HG02759 (cell line): Measurements from ENCODE around the gene SLC2A9.
"Not testable (repeated sequence)": the region's sequence is repeated elsewhere in the genome, so short reads cannot be mapped to it uniquely, and the experiment has no call there.

Experiments used
- ATAC-seq: cut with Tn5 transposase; IDR thresholded peaks from one replicate; pipeline ENCODE4 v1.9.1; 2021; ENCODE audit warnings: mild to moderate bottlenecking, moderate library complexity; ENCODE audit not compliant: unreplicated experiment

Gene SLC2A9

GRCh38 chr4:9847968-9848748 lies 173.1 kb downstream of the SLC2A9 start:
- no peak for ATAC-seq

- ATAC-seq: no peak
Observed at GRCh38 chr4:9845791-9846493, 175.4 kb downstream of the SLC2A9 start.

- no peak for ATAC-seq
Observed at GRCh38 chr4:9841072-9841471, 180.2 kb downstream of the SLC2A9 start.

- no peak for ATAC-seq
Observed at GRCh38 chr4:9835430-9835829, 185.9 kb downstream of the SLC2A9 start.

- ATAC-seq: no peak
Observed at GRCh38 chr4:9833421-9833820, 187.9 kb downstream of the SLC2A9 start.

GRCh38 chr4:9832640-9833039 lies 188.7 kb downstream of the SLC2A9 start:
- ATAC-seq: no peak

GRCh38 chr4:9826551-9826950 lies 194.7 kb downstream of the SLC2A9 start:
- ATAC-seq: no peak

- no peak for ATAC-seq
Observed at GRCh38 chr4:9825049-9825448, 196.2 kb downstream of the SLC2A9 start.

GRCh38 chr4:9820343-9820742 lies 201.0 kb downstream of the SLC2A9 start:
- ATAC-seq: no peak

GRCh38 chr4:9816285-9816684 lies 205.0 kb downstream of the SLC2A9 start:
- ATAC-seq: no peak

- ATAC-seq: no peak
Observed at GRCh38 chr4:9812501-9813340, 208.6 kb downstream of the SLC2A9 start.

- no peak for ATAC-seq
Observed at GRCh38 chr4:9811806-9812205, 209.5 kb downstream of the SLC2A9 start.

GRCh38 chr4:9808077-9808476 lies 213.2 kb downstream of the SLC2A9 start:
- no peak for ATAC-seq

GRCh38 chr4:9804918-9805317 lies 216.4 kb downstream of the SLC2A9 start:
- no peak for ATAC-seq

- no peak for ATAC-seq
Observed at GRCh38 chr4:9800848-9801247, 220.4 kb downstream of the SLC2A9 start.

- not testable (repeated sequence) for ATAC-seq
Observed at GRCh38 chr4:9796641-9797040, 224.7 kb downstream of the SLC2A9 start.

- ATAC-seq: no peak
Observed at GRCh38 chr4:9792381-9792780, 228.9 kb downstream of the SLC2A9 start.

- ATAC-seq: not testable (repeated sequence)
Observed at GRCh38 chr4:9785891-9786290, 235.4 kb downstream of the SLC2A9 start.

- ATAC-seq: no peak
Observed at GRCh38 chr4:9782136-9782436, 239.2 kb downstream of the SLC2A9 start.

- no peak for ATAC-seq
Observed at GRCh38 chr4:9781343-9782135, 239.8 kb downstream of the SLC2A9 start, which contains the start of gene DRD5. TSS of gene DRD5 (plus strand) at chr4:9781634. CDS start at chr4:9782030, 396 bp downstream.
